WERI-Rb-1 (cell line): ENCODE measurements around the gene KCNK1.
"Not testable (repeated sequence)": the region's sequence is repeated elsewhere in the genome, so short reads cannot be mapped to it uniquely, and the experiment has no call there.

Source experiments
- DNase-seq: peaks from one replicate; pipeline ENCODE4 v3.0.0-alpha.2; 2020
- H3K27ac ChIP-seq: fragments of 250-450 bp; sonication (Bioruptor Pico); 2 replicates; pipeline ENCODE4 v1.5.1; 2020; ENCODE audit warnings: mild to moderate bottlenecking, moderate library complexity
- H3K27me3 ChIP-seq: fragments of 250-450 bp; sonication (Bioruptor Pico); 2 replicates; pipeline ENCODE4 v1.5.1; 2021; ENCODE audit warnings: mild to moderate bottlenecking, low read depth, moderate library complexity; ENCODE audit not compliant: insufficient read depth, severe bottlenecking
- H3K36me3 ChIP-seq: fragments of 250-450 bp; sonication (Bioruptor Pico); 2 replicates; pipeline ENCODE4 v1.5.1; 2020; ENCODE audit warnings: mild to moderate bottlenecking, moderate library complexity
- H3K4me3 ChIP-seq: 2 replicates; pipeline ENCODE4 v1.5.1; 2011; ENCODE audit warnings: low read depth, mild to moderate bottlenecking, control low read depth, low read length
- H3K9me3 ChIP-seq: fragments of 250-450 bp; sonication (Bioruptor Pico); 2 replicates; pipeline ENCODE4 v1.5.1; 2021; ENCODE audit warnings: mild to moderate bottlenecking, moderate library complexity; ENCODE audit not compliant: severe bottlenecking
- CTCF ChIP-seq: IDR thresholded peaks from 2 replicates; pipeline ENCODE4 v1.5.1; 2011; ENCODE audit warnings: low read depth, mild to moderate bottlenecking, control low read depth, inconsistent platforms, low read length

The KCNK1 gene

GRCh38 chr1:233607252-233608119 is 6.4 kb upstream of the KCNK1 start:
- no peak for DNase-seq
- peaks cover 96% of the 10 kb centered on the region for H3K27me3 ChIP-seq
- no peak for TF ChIP-seq CTCF
- no peak overlapping the region for H3K4me3 ChIP-seq
- no peaks in the 10 kb centered on the region for H3K36me3 ChIP-seq
- peaks cover 10% of the 10 kb centered on the region for H3K9me3 ChIP-seq
- H3K27ac ChIP-seq: no peak overlapping the region

GRCh38 chr1:233608988-233609387 is 4.9 kb upstream of the KCNK1 start:
- DNase-seq: no peak
- H3K9me3 ChIP-seq: peaks cover 20% of the 10 kb centered on the region
- no peaks in the 10 kb centered on the region for H3K36me3 ChIP-seq
- peaks cover 94% of the 10 kb centered on the region for H3K27me3 ChIP-seq
- H3K4me3 ChIP-seq: no peak overlapping the region
- TF ChIP-seq CTCF: no peak
- H3K27ac ChIP-seq: no peak overlapping the region

- TF ChIP-seq CTCF: no peak
- peaks cover 93% of the 10 kb centered on the region for H3K27me3 ChIP-seq
- no peak overlapping the region for H3K27ac ChIP-seq
Observed at GRCh38 chr1:233609926-233610325, 4.0 kb upstream of the KCNK1 start.

GRCh38 chr1:233610628-233611027 is 3.3 kb upstream of the KCNK1 start:
- H3K9me3 ChIP-seq: peaks cover 22% of the 10 kb centered on the region
- no peaks in the 10 kb centered on the region for H3K36me3 ChIP-seq
- H3K27ac ChIP-seq: no peak overlapping the region
- no peak for DNase-seq
- no peak overlapping the region for H3K4me3 ChIP-seq
- H3K27me3 ChIP-seq: peaks cover 93% of the 10 kb centered on the region
- TF ChIP-seq CTCF: no peak

More at GRCh38 chr1:233609926-233610325, 4.0 kb upstream of the KCNK1 start:
- DNase-seq: no peak
- peaks cover 18% of the 10 kb centered on the region for H3K9me3 ChIP-seq
- no peak overlapping the region for H3K4me3 ChIP-seq
- no peaks in the 10 kb centered on the region for H3K36me3 ChIP-seq

- Histone ChIP-seq H3K27me3 (peaks cover 96% of the 10 kb centered on the region), H3K9me3 (peaks cover 22% of the 10 kb centered on the region)
- not testable (repeated sequence) for H3K36me3 ChIP-seq, H3K4me3 ChIP-seq, DNase-seq, H3K27ac ChIP-seq
Observed at GRCh38 chr1:233611363-233611762, 2.5 kb upstream of the KCNK1 start.

GRCh38 chr1:233614173-233614742 is 352 bp downstream of the KCNK1 start:
- no peak overlapping the region for H3K4me3 ChIP-seq
- H3K36me3 ChIP-seq: no peaks in the 10 kb centered on the region
- DNase-seq: no peak
- no peak overlapping the region for H3K27ac ChIP-seq
- H3K27me3 ChIP-seq: peaks cover 96% of the 10 kb centered on the region
- H3K9me3 ChIP-seq: peaks cover 22% of the 10 kb centered on the region
- no peak for TF ChIP-seq CTCF
